Daoy (cell line): ENCODE results near the gene TMEM11. TPM values are rescaled to one million over a fixed set of nuclear protein-coding genes. Genes with fewer than 3 reads are reported as not detected.

ENCODE experiments used
- DNase-seq: peaks from one replicate; pipeline ENCODE4 v3.0.0-alpha.2; 2015; ENCODE audit warnings: low read depth
- total RNA-seq: library from RNA; depleted of rRNA; stranded (reverse); fragments of >200 nt; shearing (Covaris generic); gene quantifications from 2 replicates; pipeline ENCODE4 v1.2.3, GENCODE V29; 2014

TMEM11 gene
- total RNA-seq, 1 experiment from 2014 or later: 21.0 TPM

GRCh38 chr17:21184570-21184969, 29.4 kb downstream of the TMEM11 start:
- DNase-seq: no peak

DNA sequence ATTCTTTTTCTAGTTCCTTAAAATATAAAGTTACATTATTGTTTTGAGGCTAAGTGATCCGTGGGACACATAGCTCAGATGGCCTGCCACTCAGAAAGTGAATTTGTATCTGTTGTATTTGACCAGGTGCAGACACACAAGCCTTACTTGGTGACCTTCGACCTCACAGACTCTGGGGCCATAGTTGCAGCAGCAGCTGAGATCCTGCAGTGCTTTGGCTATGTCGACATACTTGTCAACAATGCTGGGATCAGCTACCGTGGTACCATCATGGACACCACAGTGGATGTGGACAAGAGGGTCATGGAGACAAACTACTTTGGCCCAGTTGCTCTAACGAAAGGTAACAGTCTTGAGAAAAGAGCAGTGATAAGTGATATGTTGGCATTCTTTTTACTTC, 30.5 kb downstream of the TMEM11 start:
- no peak for DNase-seq

GRCh38 chr17:21177854-21178600, 35.9 kb downstream of the TMEM11 start:
- no peak for DNase-seq

DNA sequence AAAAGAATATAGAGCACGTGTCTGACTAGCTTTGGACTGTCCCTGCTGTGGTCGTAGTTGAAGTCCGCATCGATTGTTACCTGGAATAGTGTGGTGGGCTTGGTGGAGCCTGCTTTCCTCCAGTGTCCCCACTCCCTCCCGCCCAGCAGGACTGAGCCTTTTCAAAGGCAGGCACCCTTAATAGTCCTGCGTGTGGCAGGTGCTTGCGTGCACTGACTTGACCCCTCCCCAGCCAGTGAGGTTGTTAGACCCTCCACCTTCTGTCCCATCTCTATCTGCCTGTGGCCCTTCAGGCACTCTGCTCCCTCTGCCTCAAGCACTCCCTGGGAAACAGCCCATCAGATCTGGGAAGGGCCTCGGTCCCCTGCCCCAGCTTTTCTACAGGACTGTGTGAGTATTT, 36.6 kb downstream of the TMEM11 start:
- DNase-seq: no peak

DNA sequence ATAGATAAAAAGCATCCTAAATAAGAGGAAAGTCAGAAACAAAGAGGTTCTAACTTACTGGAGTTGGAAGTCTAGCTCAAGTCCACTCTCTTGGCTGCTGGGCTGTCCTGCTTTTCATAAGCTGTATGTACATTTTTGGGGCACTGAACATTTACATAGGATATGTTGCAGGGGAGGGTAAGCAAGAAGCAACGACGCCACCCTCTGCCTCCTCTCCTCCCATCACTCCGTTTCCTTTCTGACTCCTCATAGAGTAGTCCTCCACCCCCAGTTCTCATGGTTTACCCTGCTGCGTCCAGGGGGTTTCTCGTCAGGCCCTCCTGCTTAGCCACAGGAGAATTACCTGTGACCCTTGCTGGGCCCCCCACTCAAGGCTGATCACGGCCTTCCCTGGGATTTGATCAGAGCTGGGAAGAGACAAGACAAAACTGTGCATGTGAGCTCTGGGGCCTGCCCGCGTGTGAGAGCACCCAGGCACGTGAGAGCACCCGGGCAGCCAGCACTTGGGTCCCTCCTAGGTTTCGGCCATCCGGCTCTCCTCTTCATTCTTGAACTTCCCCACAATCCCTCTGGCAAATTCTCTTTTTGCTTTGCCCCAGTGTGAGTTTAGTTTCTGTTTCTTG, 37.1 kb downstream of the TMEM11 start:
- DNase-seq: no peak

DNA sequence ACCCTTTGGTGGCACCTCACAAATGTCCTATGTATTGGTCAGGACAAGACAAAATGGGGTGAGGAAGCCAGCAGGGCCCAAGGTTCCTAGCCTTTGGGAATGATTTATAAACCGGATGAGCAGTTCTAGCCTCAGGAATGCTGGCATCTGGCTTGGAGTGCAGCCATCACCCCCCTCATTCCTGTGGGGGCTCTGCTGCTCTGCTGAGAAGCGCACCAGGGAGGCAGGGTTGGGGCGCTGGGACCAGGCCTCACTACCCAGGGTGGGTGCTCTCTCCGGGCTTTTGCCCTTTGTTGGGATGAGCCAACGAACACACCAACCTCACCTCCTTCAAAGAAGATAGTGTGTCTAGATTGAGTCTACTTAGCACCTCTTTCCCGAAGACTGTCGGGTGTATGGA, 39.2 kb downstream of the TMEM11 start:
- no peak for DNase-seq

- no peak for DNase-seq
Observed at GRCh38 chr17:21174186-21174585, 39.8 kb downstream of the TMEM11 start.

- no peak for DNase-seq
Observed at GRCh38 chr17:21173543-21173942, 40.4 kb downstream of the TMEM11 start.

DNA sequence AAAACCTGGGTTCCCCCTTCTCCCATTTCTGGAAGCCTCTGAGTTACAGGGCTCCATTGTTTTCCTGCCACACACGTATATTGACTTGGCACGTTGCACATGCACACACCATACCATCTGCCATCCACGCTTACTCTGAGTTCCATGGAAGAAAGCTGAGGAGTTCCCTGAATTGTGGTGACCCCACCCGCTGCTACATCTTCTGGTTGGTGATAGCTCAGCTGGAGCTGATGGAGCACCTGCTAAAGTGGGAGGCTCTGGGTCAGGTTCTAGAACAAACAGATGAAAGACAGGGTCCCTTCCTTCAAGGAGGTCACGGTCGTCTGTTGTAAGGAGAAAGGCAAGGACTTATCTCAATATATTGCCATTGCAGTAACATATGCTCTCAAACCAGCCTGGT, 41.1 kb downstream of the TMEM11 start:
- no peak for DNase-seq

- no peak for DNase-seq
Observed at GRCh38 chr17:21171970-21172510, 41.9 kb downstream of the TMEM11 start.

DNA sequence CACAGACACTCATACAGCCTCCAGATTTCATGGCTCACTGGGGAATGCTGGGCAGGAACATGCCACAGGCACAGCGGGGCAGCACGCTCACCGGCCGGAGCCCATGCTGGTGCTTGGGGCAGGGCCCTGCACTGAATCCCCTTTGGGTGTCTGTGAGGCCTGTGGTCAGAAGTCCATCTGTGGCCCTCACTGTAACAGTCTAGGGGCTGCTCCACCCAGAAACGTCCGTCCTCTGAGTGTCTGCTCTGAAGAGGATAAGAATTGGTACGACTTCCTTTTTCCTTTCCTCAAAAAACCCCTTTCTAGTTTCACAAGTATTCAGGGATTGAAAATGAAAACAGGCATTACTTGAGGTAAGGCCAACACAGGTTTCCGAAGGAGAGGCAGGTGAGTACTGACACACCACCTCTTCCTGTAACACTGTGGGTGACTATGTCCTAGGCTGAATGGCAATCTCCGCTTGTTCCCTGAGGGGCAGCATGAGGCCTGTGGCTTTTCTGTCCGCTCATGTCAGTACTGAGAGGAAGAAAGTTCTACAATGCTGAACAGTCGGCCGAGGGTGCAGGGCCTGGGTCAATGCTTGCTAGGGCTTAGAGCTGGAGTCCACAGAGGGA, 42.5 kb downstream of the TMEM11 start:
- DNase-seq: no peak

- no peak for DNase-seq
Observed at GRCh38 chr17:21170809-21171208, 43.2 kb downstream of the TMEM11 start.

DNA sequence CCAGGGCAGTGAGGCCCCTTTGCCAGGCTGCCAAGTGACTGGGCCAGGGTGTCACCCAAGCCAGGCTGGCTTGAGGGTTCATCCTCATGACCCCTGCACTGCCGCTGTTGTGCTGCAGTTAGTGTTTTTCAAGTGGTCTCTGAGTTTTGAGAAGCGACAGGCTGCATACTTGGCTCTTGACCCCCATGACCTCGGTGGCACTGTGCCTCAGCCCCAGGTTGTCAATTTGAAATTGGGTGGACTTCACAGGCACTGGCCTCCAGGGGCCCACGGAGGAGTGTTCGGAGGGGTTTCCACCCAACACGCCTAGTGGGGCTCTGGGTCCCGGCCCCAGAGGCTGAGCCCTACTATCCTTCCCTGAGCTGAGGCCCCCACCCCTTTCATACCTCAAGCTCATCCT, 44.5 kb downstream of the TMEM11 start:
- no peak for DNase-seq

DNA sequence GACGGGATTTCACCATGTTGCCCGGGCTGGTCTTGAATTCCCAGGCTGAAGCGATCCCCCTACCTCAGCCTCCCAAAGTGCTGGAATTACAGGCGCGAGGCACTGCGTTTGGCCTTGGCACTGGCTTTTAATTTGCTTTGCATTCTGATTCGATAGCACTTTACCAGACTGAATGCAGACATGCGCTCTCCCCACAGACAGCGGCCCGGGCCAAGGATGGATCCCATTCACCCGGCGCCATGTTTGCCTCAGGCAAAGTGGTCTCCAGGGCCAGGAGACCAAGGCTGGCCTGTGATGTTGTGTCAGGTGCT, 45.5 kb downstream of the TMEM11 start:
- no peak for DNase-seq

DNA sequence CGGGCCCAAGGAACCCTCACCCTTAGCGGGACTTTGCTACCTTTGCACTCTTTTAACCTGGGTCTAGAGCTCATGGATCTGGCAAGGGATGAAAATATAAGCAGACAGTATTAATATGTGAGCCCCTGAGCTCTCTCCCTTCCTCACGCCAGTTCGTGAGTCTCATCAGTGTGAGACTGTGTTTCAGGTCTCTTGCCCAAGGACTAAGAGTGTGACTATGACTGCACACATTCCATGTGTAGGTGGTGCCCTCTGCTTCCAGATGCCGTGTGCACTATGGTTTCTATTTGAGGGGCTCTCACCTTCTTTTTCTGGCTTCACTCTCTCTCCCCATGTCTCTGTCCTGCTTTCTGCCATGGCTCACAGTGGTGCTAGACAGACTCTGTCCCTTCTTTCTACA, 46.7 kb downstream of the TMEM11 start:
- no peak for DNase-seq

- DNase-seq: no peak
Observed at GRCh38 chr17:21166595-21167210, 47.3 kb downstream of the TMEM11 start.

- DNase-seq: no peak
Observed at GRCh38 chr17:21165922-21166594, 47.9 kb downstream of the TMEM11 start.

DNA sequence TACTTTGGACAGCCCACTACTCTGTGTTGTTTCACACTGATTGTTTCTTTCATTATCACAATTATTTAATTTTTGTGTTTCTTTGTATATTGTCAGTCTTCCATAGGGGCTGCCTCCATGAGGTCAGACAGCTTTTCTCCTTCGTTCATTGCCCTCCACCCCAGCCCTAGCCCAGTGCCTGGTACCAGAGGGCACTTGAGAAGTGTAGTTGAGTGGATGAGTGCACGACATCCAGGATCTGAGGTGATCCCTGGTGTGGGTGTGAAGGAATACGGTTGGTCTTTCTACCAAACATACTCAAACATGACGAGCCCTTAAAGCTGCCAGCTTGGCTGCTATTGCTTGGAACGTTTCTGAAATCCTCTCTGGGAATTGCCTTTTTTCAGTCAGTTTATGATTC, 49.3 kb downstream of the TMEM11 start:
- no peak for DNase-seq

GRCh38 chr17:21164216-21164615, 49.7 kb downstream of the TMEM11 start:
- DNase-seq: no peak

DNA sequence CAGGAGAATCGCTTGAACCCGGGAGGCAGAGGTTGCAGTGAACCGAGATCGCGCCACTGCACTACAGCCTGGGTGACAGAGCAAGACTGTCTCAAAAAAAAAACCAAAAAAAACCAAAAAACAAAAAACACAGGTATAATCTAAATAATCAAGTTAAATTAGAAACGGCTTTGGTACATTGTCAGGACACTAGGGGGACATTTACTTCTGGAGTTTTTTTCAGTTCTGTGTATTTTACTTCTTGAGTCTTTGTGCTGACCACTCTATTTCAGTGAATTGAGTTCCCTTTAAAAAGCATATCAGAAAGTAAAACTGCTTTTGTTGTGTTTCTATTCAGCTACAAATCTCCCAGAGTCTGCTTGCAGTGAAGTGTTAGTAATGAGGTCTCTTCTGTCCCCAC, 50.9 kb downstream of the TMEM11 start:
- DNase-seq: no peak

DNA sequence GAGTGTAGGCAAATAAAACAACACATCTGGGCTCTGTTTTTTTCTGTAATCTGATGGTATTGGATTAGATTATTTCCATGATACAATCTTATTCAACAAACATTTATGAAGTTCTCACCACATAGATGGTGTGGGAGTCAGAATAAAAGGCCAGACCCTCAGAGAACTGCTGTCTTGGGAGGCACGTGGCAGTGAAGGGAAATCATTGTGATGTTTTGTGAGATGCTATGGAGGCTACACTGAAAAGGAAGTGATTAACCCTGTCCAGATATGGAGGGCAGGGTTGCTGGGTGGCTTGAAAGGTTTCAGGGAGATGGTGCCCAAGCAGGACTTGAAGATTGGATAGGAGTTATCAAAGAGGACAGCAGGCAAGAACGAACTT, 51.6 kb downstream of the TMEM11 start:
- no peak for DNase-seq
